ENCODE measurements around the gene GPR151.
A peak's percentile ranks its signal among the peaks of the same experiment; 100 is the strongest.

Gene GPR151

GRCh38 chr5:146528236-146528635, 12.2 kb upstream of the GPR151 start:
- no peaks in the 10 kb centered on the region for H3K36me3 ChIP-seq (replicated peaks; ENCODE audit: low read depth, low read length)
- no peaks in the 10 kb centered on the region for H3K79me2 ChIP-seq (ENCODE audit: low read length)
- H3K9me3 ChIP-seq (ENCODE audit: insufficient read depth, low read length) = no peaks in the 10 kb centered on the region
- H3K27ac ChIP-seq (ENCODE audit: low read length) = no peak overlapping the region
- 0 out of 2 replicates have a peak, but pooled peaks cover 2% of the 10 kb centered on the region for H3K27me3 ChIP-seq (ENCODE audit: low read depth, low read length)
- no peak overlapping the region for H2AFZ ChIP-seq (ENCODE audit: low read depth, low read length)
- TF ChIP-seq EZH2phosphoT487 (IDR thresholded peaks at IDR 0.05; ENCODE audit: low read depth) = no peak
- TF ChIP-seq, protein P1, sequence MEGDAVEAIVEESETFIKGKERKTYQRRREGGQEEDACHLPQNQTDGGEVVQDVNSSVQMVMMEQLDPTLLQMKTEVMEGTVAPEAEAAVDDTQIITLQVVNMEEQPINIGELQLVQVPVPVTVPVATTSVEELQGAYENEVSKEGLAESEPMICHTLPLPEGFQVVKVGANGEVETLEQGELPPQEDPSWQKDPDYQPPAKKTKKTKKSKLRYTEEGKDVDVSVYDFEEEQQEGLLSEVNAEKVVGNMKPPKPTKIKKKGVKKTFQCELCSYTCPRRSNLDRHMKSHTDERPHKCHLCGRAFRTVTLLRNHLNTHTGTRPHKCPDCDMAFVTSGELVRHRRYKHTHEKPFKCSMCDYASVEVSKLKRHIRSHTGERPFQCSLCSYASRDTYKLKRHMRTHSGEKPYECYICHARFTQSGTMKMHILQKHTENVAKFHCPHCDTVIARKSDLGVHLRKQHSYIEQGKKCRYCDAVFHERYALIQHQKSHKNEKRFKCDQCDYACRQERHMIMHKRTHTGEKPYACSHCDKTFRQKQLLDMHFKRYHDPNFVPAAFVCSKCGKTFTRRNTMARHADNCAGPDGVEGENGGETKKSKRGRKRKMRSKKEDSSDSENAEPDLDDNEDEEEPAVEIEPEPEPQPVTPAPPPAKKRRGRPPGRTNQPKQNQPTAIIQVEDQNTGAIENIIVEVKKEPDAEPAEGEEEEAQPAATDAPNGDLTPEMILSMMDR (IDR thresholded peaks at IDR 0.05; ENCODE audit: low read depth, low read length) = peak; percentile 11; the same call in 1 of the 2 replicates
- H4K20me1 ChIP-seq (ENCODE audit: insufficient read depth, low read length) = no peaks in the 10 kb centered on the region
- H3K9ac ChIP-seq (ENCODE audit: low read length) = no peak overlapping the region
- H3K4me3 ChIP-seq (ENCODE audit: low read length) = no peak overlapping the region
- H3K4me1 ChIP-seq (ENCODE audit: low read length) = peaks cover 6% of the 10 kb centered on the region; the same call in 1 of the 2 replicates
- no peak overlapping the region for H3K4me2 ChIP-seq (ENCODE audit: low read length)

DNA sequence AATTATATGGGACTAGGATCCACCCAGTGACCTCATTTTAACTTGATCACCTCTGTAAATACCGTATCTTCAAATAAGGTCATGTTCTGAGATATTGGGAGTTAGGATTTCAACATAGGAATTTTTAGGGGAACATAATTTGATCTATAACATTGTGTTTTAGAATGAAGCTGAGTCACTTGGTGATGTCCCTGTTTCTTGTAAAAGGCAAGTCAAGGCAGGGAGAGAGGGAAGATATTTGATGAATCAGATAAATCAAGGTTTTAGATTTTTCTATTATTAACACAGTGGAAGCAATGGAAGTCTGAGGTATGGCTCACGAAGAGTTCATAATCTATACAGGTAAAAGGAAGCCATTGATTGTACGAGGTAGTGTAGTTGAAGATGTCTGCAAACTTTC, 11.8 kb upstream of the GPR151 start:
- H4K20me1 ChIP-seq (ENCODE audit: insufficient read depth, low read length) = no peaks in the 10 kb centered on the region
- H3K36me3 ChIP-seq (replicated peaks; ENCODE audit: low read depth, low read length) = no peaks in the 10 kb centered on the region
- H3K4me2 ChIP-seq (ENCODE audit: low read length) = no peak overlapping the region
- peaks cover 6% of the 10 kb centered on the region; the same call in 1 of the 2 replicates for H3K4me1 ChIP-seq (ENCODE audit: low read length)
- no peak overlapping the region for H2AFZ ChIP-seq (ENCODE audit: low read depth, low read length)
- no peaks in the 10 kb centered on the region for H3K79me2 ChIP-seq (ENCODE audit: low read length)
- no peak for TF ChIP-seq EZH2phosphoT487 (IDR thresholded peaks at IDR 0.05; ENCODE audit: low read depth)
- TF ChIP-seq, protein P1 (IDR thresholded peaks at IDR 0.05; ENCODE audit: low read depth, low read length) = no peak
- no peaks in the 10 kb centered on the region for H3K9me3 ChIP-seq (ENCODE audit: insufficient read depth, low read length)
- H3K27me3 ChIP-seq (ENCODE audit: low read depth, low read length) = 0 out of 2 replicates have a peak, but pooled peaks cover 2% of the 10 kb centered on the region
- H3K4me3 ChIP-seq (ENCODE audit: low read length) = no peak overlapping the region
- H3K27ac ChIP-seq (ENCODE audit: low read length) = no peak overlapping the region
- no peak overlapping the region for H3K9ac ChIP-seq (ENCODE audit: low read length)

DNA sequence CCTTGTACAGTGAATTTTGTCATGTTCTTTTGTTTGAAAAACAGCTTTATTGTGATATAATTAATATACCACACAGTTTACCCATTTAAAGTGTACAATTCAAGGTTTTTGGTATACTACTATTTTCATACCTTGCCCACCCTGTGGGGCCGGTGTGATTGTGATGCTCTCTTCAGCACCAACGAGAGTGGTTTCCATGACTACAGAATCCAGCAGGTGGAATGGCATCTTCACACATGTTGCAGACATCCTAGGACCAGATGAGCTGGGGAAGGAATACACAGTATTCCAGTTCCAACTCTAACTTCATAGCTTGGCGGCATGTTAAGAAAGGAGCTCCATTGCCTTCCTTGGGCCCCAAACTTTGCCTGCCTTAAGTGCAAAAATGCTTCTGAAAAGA, 7.7 kb upstream of the GPR151 start:
- H4K20me1 ChIP-seq (ENCODE audit: insufficient read depth, low read length) = no peaks in the 10 kb centered on the region
- no peaks in the 10 kb centered on the region for H3K4me1 ChIP-seq (ENCODE audit: low read length)
- H3K27me3 ChIP-seq (ENCODE audit: low read depth, low read length) = 0 out of 2 replicates have a peak, but pooled peaks cover 2% of the 10 kb centered on the region
- no peaks in the 10 kb centered on the region for H3K79me2 ChIP-seq (ENCODE audit: low read length)
- no peak for TF ChIP-seq EZH2phosphoT487 (IDR thresholded peaks at IDR 0.05; ENCODE audit: low read depth)
- TF ChIP-seq, protein P1 (IDR thresholded peaks at IDR 0.05; ENCODE audit: low read depth, low read length) = no peak
- H3K36me3 ChIP-seq (replicated peaks; ENCODE audit: low read depth, low read length) = no peaks in the 10 kb centered on the region
- H2AFZ ChIP-seq (ENCODE audit: low read depth, low read length) = no peak overlapping the region
- no peak overlapping the region for H3K27ac ChIP-seq (ENCODE audit: low read length)
- no peak overlapping the region for H3K4me3 ChIP-seq (ENCODE audit: low read length)
- no peak overlapping the region for H3K4me2 ChIP-seq (ENCODE audit: low read length)
- H3K9ac ChIP-seq (ENCODE audit: low read length) = no peak overlapping the region
- no peaks in the 10 kb centered on the region for H3K9me3 ChIP-seq (ENCODE audit: insufficient read depth, low read length)

DNA sequence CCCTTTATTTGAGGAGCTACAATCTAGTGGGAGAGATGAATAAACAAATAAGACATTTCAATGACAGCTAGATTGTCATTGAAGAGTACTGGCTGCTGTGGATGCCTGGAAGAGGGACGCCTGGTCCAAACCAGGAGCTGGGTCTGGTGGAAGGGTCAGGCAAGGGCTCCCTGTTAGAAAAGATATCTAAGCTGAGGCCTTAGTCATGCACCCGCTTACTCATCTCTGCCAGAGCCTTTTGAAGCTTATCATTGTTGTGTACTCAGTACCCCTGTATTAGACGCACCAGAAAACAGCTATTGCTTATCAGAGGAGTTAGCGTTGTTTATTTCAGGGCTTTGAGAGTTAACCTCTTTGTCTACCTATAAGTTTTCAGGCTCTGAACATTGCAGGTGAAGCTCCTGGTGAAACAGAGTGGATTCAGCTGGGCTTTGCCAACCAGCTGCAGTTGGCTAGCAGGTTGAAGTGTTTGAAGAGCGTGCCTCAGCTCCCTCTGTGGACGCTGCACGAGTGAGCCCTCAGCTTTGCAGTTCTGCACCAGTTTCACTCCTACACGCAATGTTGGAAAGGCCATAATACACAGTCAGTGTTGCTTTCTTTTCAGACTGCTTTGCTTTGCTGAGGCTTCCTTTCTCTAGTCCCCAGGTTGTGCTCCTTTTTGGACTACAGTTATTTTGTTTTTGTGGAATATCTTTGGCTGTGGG, 5.6 kb upstream of the GPR151 start:
- Histone ChIP-seq H3K27ac (ENCODE audit: low read length) (no peak overlapping the region), H3K4me3 (ENCODE audit: low read length) (no peak overlapping the region), H3K27me3 (ENCODE audit: low read depth, low read length) (no peaks in the 10 kb centered on the region), H3K4me2 (ENCODE audit: low read length) (no peak overlapping the region), H3K4me1 (ENCODE audit: low read length) (no peaks in the 10 kb centered on the region), H3K9me3 (ENCODE audit: insufficient read depth, low read length) (no peaks in the 10 kb centered on the region), H3K79me2 (ENCODE audit: low read length) (no peaks in the 10 kb centered on the region), H2AFZ (ENCODE audit: low read depth, low read length) (no peak overlapping the region), H4K20me1 (ENCODE audit: insufficient read depth, low read length) (no peaks in the 10 kb centered on the region), H3K9ac (ENCODE audit: low read length) (no peak overlapping the region), H3K36me3 (replicated peaks; ENCODE audit: low read depth, low read length) (no peaks in the 10 kb centered on the region)
- TF ChIP-seq EZH2phosphoT487 (IDR thresholded peaks at IDR 0.05; ENCODE audit: low read depth) = no peak
- TF ChIP-seq, protein P1 (IDR thresholded peaks at IDR 0.05; ENCODE audit: low read depth, low read length) = no peak
